SK-N-DZ (cell line): ENCODE data around the gene USP2.
A peak's percentile ranks its signal among the peaks of the same experiment; 100 is the strongest.

Experiments used
- DNase-seq: peaks from one replicate; pipeline ENCODE4 v3.0.0-alpha.2; 2015; ENCODE audit warnings: low spot score

Gene USP2

GRCh38 chr11:119323532-119324033 lies 57.9 kb downstream of the USP2 start:
- DNase-seq = peak; percentile 92

GRCh38 chr11:119322921-119323531 lies 58.5 kb downstream of the USP2 start:
- DNase-seq = no peak

GRCh38 chr11:119322360-119322739 lies 59.1 kb downstream of the USP2 start:
- no peak for DNase-seq

- DNase-seq = peak; percentile 47
These were observed 60.5 kb downstream of the USP2 start for GRCh38 chr11:119320776-119321524.

GRCh38 chr11:119320240-119320775 lies 61.2 kb downstream of the USP2 start:
- peak; percentile 50 for DNase-seq

- DNase-seq = no peak
These were observed 61.7 kb downstream of the USP2 start for GRCh38 chr11:119319700-119320239.

- DNase-seq = no peak
These were observed 62.3 kb downstream of the USP2 start for GRCh38 chr11:119319136-119319699.

GRCh38 chr11:119318240-119319135 lies 63.0 kb downstream of the USP2 start:
- peak; percentile 73 for DNase-seq

GRCh38 chr11:119317592-119318239 lies 63.8 kb downstream of the USP2 start:
- DNase-seq = no peak

GRCh38 chr11:119316729-119317591 lies 64.5 kb downstream of the USP2 start, which contains the start of gene MCAM:
Gene MCAM (minus strand): TSS chr11:119317130. CDS start chr11:119317101, 29 bp downstream.
- DNase-seq = peak; percentile 50

- no peak for DNase-seq
These were observed 65.3 kb downstream of the USP2 start for GRCh38 chr11:119316016-119316728.

GRCh38 chr11:119315131-119316015 lies 66.1 kb downstream of the USP2 start:
- DNase-seq = no peak

- DNase-seq = no peak
These were observed 66.8 kb downstream of the USP2 start for GRCh38 chr11:119314726-119315125.

- DNase-seq = no peak
These were observed 70.8 kb downstream of the USP2 start for GRCh38 chr11:119310682-119311052.

- no peak for DNase-seq
These were observed 71.4 kb downstream of the USP2 start for GRCh38 chr11:119309953-119310681.

GRCh38 chr11:119309411-119309810 lies 72.1 kb downstream of the USP2 start:
- no peak for DNase-seq

GRCh38 chr11:119307974-119308373 lies 73.5 kb downstream of the USP2 start:
- DNase-seq = no peak
